ENCODE results near the gene GRM5.
"Not testable (repeated sequence)": the region's sequence is repeated elsewhere in the genome, so short reads cannot be mapped to it uniquely, and the experiment has no call there.

- TF ChIP-seq CTCF (IDR thresholded peaks at IDR 0.05); POLR2AphosphoS5 (IDR thresholded peaks at IDR 0.05); EP300 (IDR thresholded peaks at IDR 0.05; ENCODE audit: low read depth): not testable (repeated sequence)
These were observed 136.1 kb downstream of the GRM5 start for GRCh38 chr11:88929665-88930064.

Data from transverse colon (tissue), 4 donors.